WTC11 (cell line): ENCODE data around the gene TMEM41B. TPM values are rescaled to one million over a fixed set of nuclear protein-coding genes. Genes with fewer than 3 reads are reported as not detected.

Experiments used
- ATAC-seq: fragments of 200-7000 bp; cut with Tn5 transposase; 2 replicates; pipeline ENCODE4 v1.10.0; 2021; ENCODE audit warnings: mild to moderate bottlenecking, moderate library complexity
- CTCF ChIA-PET: fragments of 300-600 bp; sonication (Branson Sonifier 250); formaldehyde crosslinking; loops from one replicate; lab custom pipeline; 2021; ENCODE audit warnings: antibody characterized with exemption; lab: Charles Lee
- POLR2A ChIA-PET: fragments of 350-600 bp; sonication (Branson Sonifier 250); formaldehyde crosslinking; loops from one replicate; lab custom pipeline; 2021; ENCODE audit warnings: antibody characterized with exemption; lab: Charles Lee
- DNase-seq: peaks from one replicate; pipeline ENCODE4 v3.0.0; 2021; ENCODE audit warnings: low spot score
- H3K27ac Mint-ChIP-seq: 2 replicates; pipeline ENCODE4 v1.8.0; 2021; ENCODE audit warnings: mixed read lengths
- H3K27me3 Mint-ChIP-seq: 2 replicates; pipeline ENCODE4 v1.8.0; 2021; ENCODE audit warnings: low read depth, mild to moderate bottlenecking, moderate library complexity, mixed read lengths
- H3K36me3 Mint-ChIP-seq: 2 replicates; pipeline ENCODE4 v1.8.0; 2021; ENCODE audit warnings: mixed read lengths
- H3K4me1 Mint-ChIP-seq: 2 replicates; pipeline ENCODE4 v1.8.0; 2022; ENCODE audit warnings: mixed read lengths
- H3K4me3 Mint-ChIP-seq: 2 replicates; pipeline ENCODE4 v1.8.0; 2021; ENCODE audit warnings: mild to moderate bottlenecking, moderate library complexity, mixed read lengths
- H3K9me3 Mint-ChIP-seq: 2 replicates; pipeline ENCODE4 v1.8.0; 2021; ENCODE audit warnings: mixed read lengths
- ATF3 ChIP-seq: sonication (generic); formaldehyde crosslinking; conservative IDR thresholded peaks from 2 replicates; pipeline ENCODE4 v1.8.1; 2022; ENCODE audit warnings: mild to moderate bottlenecking, missing genetic modification reagents
- CREM ChIP-seq: sonication (generic); formaldehyde crosslinking; IDR thresholded peaks from 2 replicates; pipeline ENCODE4 v1.8.1; 2022; ENCODE audit warnings: mild to moderate bottlenecking, missing genetic modification reagents, moderate library complexity
- ETV6 ChIP-seq: sonication (generic); formaldehyde crosslinking; IDR thresholded peaks from 2 replicates; pipeline ENCODE4 v1.8.1; 2022; ENCODE audit warnings: mild to moderate bottlenecking, missing genetic modification reagents
- FOXP1 ChIP-seq: sonication (generic); formaldehyde crosslinking; IDR thresholded peaks from 2 replicates; pipeline ENCODE4 v1.8.0; 2022; ENCODE audit warnings: missing genetic modification reagents, mild to moderate bottlenecking, moderate library complexity, borderline replicate concordance
- GRHL2 ChIP-seq: fragments of 250-450 bp; sonication (Bioruptor Pico); IDR thresholded peaks from 2 replicates; pipeline ENCODE4 v1.8.0; 2022; ENCODE audit warnings: mild to moderate bottlenecking, moderate library complexity; ENCODE audit not compliant: insufficient replicate concordance, severe bottlenecking
- IRF2 ChIP-seq: sonication (generic); formaldehyde crosslinking; IDR thresholded peaks from 2 replicates; pipeline ENCODE4 v1.8.0; 2022; ENCODE audit warnings: low read depth, missing genetic modification reagents, borderline replicate concordance
- JAZF1 ChIP-seq: fragments of 250-450 bp; sonication (Bioruptor Pico); IDR thresholded peaks from 2 replicates; pipeline ENCODE4 v1.9.0; 2021; ENCODE audit warnings: moderate library complexity, mild to moderate bottlenecking, inconsistent platforms
- MXD4 ChIP-seq: fragments of 250-450 bp; sonication (Bioruptor Pico); IDR thresholded peaks from 2 replicates; pipeline ENCODE4 v1.8.0; 2021; ENCODE audit warnings: mild to moderate bottlenecking, moderate library complexity, borderline replicate concordance
- NR1H2 ChIP-seq: sonication (generic); formaldehyde crosslinking; IDR thresholded peaks from 2 replicates; pipeline ENCODE4 v1.9.0; 2021; ENCODE audit warnings: mild to moderate bottlenecking, moderate library complexity, missing genetic modification reagents
- NR2C2 ChIP-seq: sonication (generic); formaldehyde crosslinking; IDR thresholded peaks from 2 replicates; pipeline ENCODE4 v1.8.0; 2022; ENCODE audit warnings: mild to moderate bottlenecking, missing genetic modification reagents
- SMAD3 ChIP-seq: sonication (generic); formaldehyde crosslinking; IDR thresholded peaks from 2 replicates; pipeline ENCODE4 v1.8.0; 2022; ENCODE audit warnings: missing genetic modification reagents, mild to moderate bottlenecking, borderline replicate concordance
- ZBTB43 ChIP-seq: sonication (generic); formaldehyde crosslinking; IDR thresholded peaks from 2 replicates; pipeline ENCODE4 v1.8.1; 2023; ENCODE audit warnings: mild to moderate bottlenecking, missing genetic modification reagents
- ZNF263 ChIP-seq: sonication (generic); formaldehyde crosslinking; IDR thresholded peaks from 2 replicates; pipeline ENCODE4 v1.8.1; 2022; ENCODE audit warnings: low read depth, mild to moderate bottlenecking, moderate library complexity, missing genetic modification reagents
- ZNF317 ChIP-seq: sonication (generic); formaldehyde crosslinking; IDR thresholded peaks from 2 replicates; pipeline ENCODE4 v1.8.1; 2023; ENCODE audit warnings: low read depth, mild to moderate bottlenecking, moderate library complexity, missing genetic modification reagents, borderline replicate concordance
- ZNF671 ChIP-seq: fragments of 250-450 bp; sonication (Bioruptor Pico); IDR thresholded peaks from 2 replicates; pipeline ENCODE4 v1.8.0; 2021; ENCODE audit warnings: mild to moderate bottlenecking
- total RNA-seq: library from RNA; stranded (reverse); gene quantifications from 3 replicates; pipeline ENCODE4 v1.2.3, GENCODE V29; 2021
- TF ChIP-seq, protein P1 (sequence below): sonication (generic); formaldehyde crosslinking; IDR thresholded peaks from 2 replicates; pipeline ENCODE4 v1.8.1; 2023; ENCODE audit warnings: mild to moderate bottlenecking, missing genetic modification reagents, moderate library complexity
- TF ChIP-seq, protein P2 (sequence below): sonication (generic); formaldehyde crosslinking; IDR thresholded peaks from 2 replicates; pipeline ENCODE4 v1.8.1; 2022; ENCODE audit warnings: mild to moderate bottlenecking, missing genetic modification reagents, moderate library complexity, borderline replicate concordance
- TF ChIP-seq, protein P3 (sequence below): sonication (generic); formaldehyde crosslinking; IDR thresholded peaks from 2 replicates; pipeline ENCODE4 v1.8.1; 2022; ENCODE audit warnings: low read depth, mild to moderate bottlenecking, moderate library complexity, missing genetic modification reagents, borderline replicate concordance
- TF ChIP-seq, protein P4 (sequence below): sonication (generic); formaldehyde crosslinking; IDR thresholded peaks from 2 replicates; pipeline ENCODE4 v1.8.0; 2023; ENCODE audit warnings: missing genetic modification reagents

Gene TMEM41B
- total RNA-seq, 1 experiment from 2014 or later = 45.8 TPM

- CTCF ChIA-PET = no interaction called here
Measured at GRCh38 chr11:9285850-9286587, 28.4 kb downstream of the TMEM41B start.

DNA sequence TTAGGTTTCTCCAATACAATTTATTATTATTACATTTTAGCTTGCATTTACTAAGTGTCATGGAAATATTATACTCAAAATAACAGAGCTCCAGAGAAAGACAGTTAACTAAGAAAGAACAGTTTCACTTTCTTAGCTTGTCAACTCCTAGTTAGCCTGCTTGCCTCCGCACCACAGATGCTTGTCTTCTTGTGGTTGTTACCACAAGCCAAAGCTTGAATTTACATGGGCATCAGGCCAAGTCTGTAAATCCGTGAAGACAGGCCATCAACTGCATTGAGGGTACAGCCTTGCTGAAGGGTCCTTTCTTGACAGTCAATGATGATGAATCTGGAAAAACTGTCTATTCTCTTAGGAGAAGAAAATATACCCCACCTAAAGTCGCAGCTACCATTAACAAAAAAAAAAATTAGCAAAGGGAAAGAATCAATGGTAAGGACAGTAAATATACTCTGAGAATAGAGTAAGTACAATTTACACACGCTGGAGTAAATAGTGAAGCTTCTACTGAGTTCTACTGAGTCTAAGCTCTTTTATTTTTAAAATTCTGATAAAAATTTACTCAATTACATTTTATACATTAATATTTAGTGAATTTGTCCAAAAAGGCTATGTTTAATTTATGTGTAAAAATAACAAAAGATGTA lies 33.6 kb downstream of the TMEM41B start:
- H3K4me1 Mint-ChIP-seq = no peaks in the 10 kb centered on the region
- POLR2A ChIA-PET = no interaction called here
- no peak for ATAC-seq

More at GRCh38 chr11:9285850-9286587, 28.4 kb downstream of the TMEM41B start:
- DNase-seq = no peak
- TF ChIP-seq, protein P1, sequence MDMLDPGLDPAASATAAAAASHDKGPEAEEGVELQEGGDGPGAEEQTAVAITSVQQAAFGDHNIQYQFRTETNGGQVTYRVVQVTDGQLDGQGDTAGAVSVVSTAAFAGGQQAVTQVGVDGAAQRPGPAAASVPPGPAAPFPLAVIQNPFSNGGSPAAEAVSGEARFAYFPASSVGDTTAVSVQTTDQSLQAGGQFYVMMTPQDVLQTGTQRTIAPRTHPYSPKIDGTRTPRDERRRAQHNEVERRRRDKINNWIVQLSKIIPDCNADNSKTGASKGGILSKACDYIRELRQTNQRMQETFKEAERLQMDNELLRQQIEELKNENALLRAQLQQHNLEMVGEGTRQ (CRISPR knock-in tag) = no peak
- ATAC-seq = no peak
- Mint-ChIP-seq H3K27me3 (no peaks in the 10 kb centered on the region), H3K4me3 (no peak overlapping the region), H3K27ac (no peak overlapping the region), H3K36me3 (peaks cover 24% of the 10 kb centered on the region), H3K4me1 (no peaks in the 10 kb centered on the region), H3K9me3 (no peaks in the 10 kb centered on the region)
- POLR2A ChIA-PET = no interaction called here

DNA sequence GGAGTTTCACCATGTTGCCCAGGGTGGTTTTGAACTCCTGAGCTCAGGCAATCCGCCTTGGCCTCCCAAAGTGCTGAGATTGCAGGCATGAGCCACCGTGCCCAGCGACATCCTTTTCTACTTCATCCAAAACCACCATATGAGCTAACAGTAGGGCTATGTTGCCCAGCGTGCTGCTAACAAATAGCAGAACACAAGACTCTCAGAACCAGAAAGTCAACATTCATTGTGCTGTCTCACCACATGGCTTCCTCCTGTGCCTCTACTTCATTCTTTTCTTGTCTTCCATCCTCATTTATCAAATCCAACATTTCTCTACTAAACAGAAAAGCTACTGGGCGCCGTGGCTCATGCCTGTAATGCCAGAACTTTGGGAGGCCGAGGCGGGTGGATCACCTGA lies 37.2 kb downstream of the TMEM41B start:
- no peak for ATAC-seq
- Mint-ChIP-seq H3K27ac (peak overlapping the region; percentile 48; the same call in 1 of the 2 replicates), H3K9me3 (no peaks in the 10 kb centered on the region), H3K4me1 (no peaks in the 10 kb centered on the region), H3K4me3 (no peak overlapping the region), H3K27me3 (no peaks in the 10 kb centered on the region), H3K36me3 (peaks cover 17% of the 10 kb centered on the region)
- ChIA-PET POLR2A (no interaction called here), CTCF (interaction anchor here (1.1 to 1.5 kb wide), 2 partner anchors 11 to 258 kb away, joined by 3 to 4 read pairs; no protein-coding TSS in a partner anchor)
- no peak for DNase-seq
- TF ChIP-seq ZNF671 (CRISPR knock-in tag) (no peak), MXD4 (CRISPR knock-in tag) (no peak), ZNF263 (CRISPR knock-in tag) (no peak), ZNF317 (CRISPR knock-in tag) (no peak), IRF2 (CRISPR knock-in tag) (no peak), ZBTB43 (no peak), FOXP1 (CRISPR knock-in tag) (no peak), NR2C2 (CRISPR knock-in tag) (no peak), NR1H2 (CRISPR knock-in tag) (no peak), SMAD3 (no peak), ATF3 (CRISPR knock-in tag) (no peak)
- TF ChIP-seq, protein P2, sequence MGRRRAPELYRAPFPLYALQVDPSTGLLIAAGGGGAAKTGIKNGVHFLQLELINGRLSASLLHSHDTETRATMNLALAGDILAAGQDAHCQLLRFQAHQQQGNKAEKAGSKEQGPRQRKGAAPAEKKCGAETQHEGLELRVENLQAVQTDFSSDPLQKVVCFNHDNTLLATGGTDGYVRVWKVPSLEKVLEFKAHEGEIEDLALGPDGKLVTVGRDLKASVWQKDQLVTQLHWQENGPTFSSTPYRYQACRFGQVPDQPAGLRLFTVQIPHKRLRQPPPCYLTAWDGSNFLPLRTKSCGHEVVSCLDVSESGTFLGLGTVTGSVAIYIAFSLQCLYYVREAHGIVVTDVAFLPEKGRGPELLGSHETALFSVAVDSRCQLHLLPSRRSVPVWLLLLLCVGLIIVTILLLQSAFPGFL (CRISPR knock-in tag) = no peak
- TF ChIP-seq, protein P3, sequence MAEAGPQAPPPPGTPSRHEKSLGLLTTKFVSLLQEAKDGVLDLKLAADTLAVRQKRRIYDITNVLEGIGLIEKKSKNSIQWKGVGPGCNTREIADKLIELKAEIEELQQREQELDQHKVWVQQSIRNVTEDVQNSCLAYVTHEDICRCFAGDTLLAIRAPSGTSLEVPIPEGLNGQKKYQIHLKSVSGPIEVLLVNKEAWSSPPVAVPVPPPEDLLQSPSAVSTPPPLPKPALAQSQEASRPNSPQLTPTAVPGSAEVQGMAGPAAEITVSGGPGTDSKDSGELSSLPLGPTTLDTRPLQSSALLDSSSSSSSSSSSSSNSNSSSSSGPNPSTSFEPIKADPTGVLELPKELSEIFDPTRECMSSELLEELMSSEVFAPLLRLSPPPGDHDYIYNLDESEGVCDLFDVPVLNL (CRISPR knock-in tag) = no peak

More for the DNA sequence above, 33.6 kb downstream of the TMEM41B start:
- DNase-seq = no peak
- H3K4me3 Mint-ChIP-seq = no peak overlapping the region
- H3K36me3 Mint-ChIP-seq = peaks cover 33% of the 10 kb centered on the region
- CTCF ChIA-PET = no interaction called here
- no peak for TF ChIP-seq CREM (CRISPR knock-in tag)
- TF ChIP-seq, protein P2 (CRISPR knock-in tag) = no peak
- no peak for TF ChIP-seq GRHL2 (CRISPR knock-in tag)
- no peak for TF ChIP-seq IRF2 (CRISPR knock-in tag)
- TF ChIP-seq, protein P4, sequence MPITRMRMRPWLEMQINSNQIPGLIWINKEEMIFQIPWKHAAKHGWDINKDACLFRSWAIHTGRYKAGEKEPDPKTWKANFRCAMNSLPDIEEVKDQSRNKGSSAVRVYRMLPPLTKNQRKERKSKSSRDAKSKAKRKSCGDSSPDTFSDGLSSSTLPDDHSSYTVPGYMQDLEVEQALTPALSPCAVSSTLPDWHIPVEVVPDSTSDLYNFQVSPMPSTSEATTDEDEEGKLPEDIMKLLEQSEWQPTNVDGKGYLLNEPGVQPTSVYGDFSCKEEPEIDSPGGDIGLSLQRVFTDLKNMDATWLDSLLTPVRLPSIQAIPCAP (CRISPR knock-in tag) = no peak
- TF ChIP-seq ETV6 (CRISPR knock-in tag) = no peak
- TF ChIP-seq ZBTB43 = no peak
- no peak for TF ChIP-seq JAZF1 (CRISPR knock-in tag)
- H3K9me3 Mint-ChIP-seq = no peaks in the 10 kb centered on the region
- no peak overlapping the region for H3K27ac Mint-ChIP-seq
- H3K27me3 Mint-ChIP-seq = no peaks in the 10 kb centered on the region
